Measurements from ENCODE around the gene NPR2.

The NPR2 gene

GRCh38 chr9:35791297-35791921 is at the start of gene NPR2:
TSS of gene NPR2 (plus strand) at chr9:35791591. CDS start at chr9:35792409, 818 bp downstream.
- in situ Hi-C loops (cut with MboI; ENCODE audit: low sequenced_read_pairs): loop anchor here (5.0 kb wide), 1 partner anchor 91 kb away; no protein-coding TSS in a partner anchor
- no peak within 1 kb of the TSS for H3K4me3 ChIP-seq
- DNase-seq (ENCODE audit: low spot score in 2 of 2): no peak

GRCh38 chr9:35741740-35742139 is 49.7 kb upstream of the NPR2 start:
- no peaks in the 10 kb centered on the region for H3K9me3 ChIP-seq
- H3K4me3 ChIP-seq: no peak overlapping the region
- DNase-seq (ENCODE audit: low spot score in 2 of 2): no peak
- peaks cover 8% of the 10 kb centered on the region; the same call in 1 of the 2 replicates for H3K4me1 ChIP-seq
- H3K36me3 ChIP-seq (replicated peaks): peaks cover 80% of the 10 kb centered on the region
- H3K27me3 ChIP-seq (ENCODE audit: low read depth): no peaks in the 10 kb centered on the region
- in situ Hi-C loops (cut with MboI; ENCODE audit: low sequenced_read_pairs): no loop called here

More at GRCh38 chr9:35791297-35791921, at the start of gene NPR2:
- no peaks in the 10 kb centered on the region for H3K9me3 ChIP-seq
- peaks cover 26% of the 10 kb centered on the region for H3K4me1 ChIP-seq
- H3K27me3 ChIP-seq (ENCODE audit: low read depth): no peaks in the 10 kb centered on the region
- H3K36me3 ChIP-seq (replicated peaks): peaks cover 9% of the 10 kb centered on the region

GRCh38 chr9:35743452-35743851 is 47.9 kb upstream of the NPR2 start:
- Histone ChIP-seq H3K9me3 (no peaks in the 10 kb centered on the region), H3K36me3 (replicated peaks) (peaks cover 63% of the 10 kb centered on the region), H3K4me3 (no peak overlapping the region), H3K4me1 (peaks cover 11% of the 10 kb centered on the region; the same call in 1 of the 2 replicates), H3K27me3 (ENCODE audit: low read depth) (no peaks in the 10 kb centered on the region)
- DNase-seq (ENCODE audit: low spot score in 2 of 2): no peak
- in situ Hi-C loops (cut with MboI; ENCODE audit: low sequenced_read_pairs): no loop called here

GRCh38 chr9:35743880-35744518 is 47.4 kb upstream of the NPR2 start:
- no peak for DNase-seq (ENCODE audit: low spot score in 2 of 2)
- H3K36me3 ChIP-seq (replicated peaks): peaks cover 58% of the 10 kb centered on the region
- in situ Hi-C loops (cut with MboI; ENCODE audit: low sequenced_read_pairs): no loop called here
- H3K9me3 ChIP-seq: no peaks in the 10 kb centered on the region
- H3K27me3 ChIP-seq (ENCODE audit: low read depth): no peaks in the 10 kb centered on the region
- no peak overlapping the region for H3K4me3 ChIP-seq
- peaks cover 11% of the 10 kb centered on the region; the same call in 1 of the 2 replicates for H3K4me1 ChIP-seq

GRCh38 chr9:35745569-35745968 is 45.8 kb upstream of the NPR2 start:
- no peaks in the 10 kb centered on the region for H3K9me3 ChIP-seq
- no peaks in the 10 kb centered on the region for H3K27me3 ChIP-seq (ENCODE audit: low read depth)
- H3K36me3 ChIP-seq (replicated peaks): peaks cover 42% of the 10 kb centered on the region
- H3K4me1 ChIP-seq: peaks cover 11% of the 10 kb centered on the region; the same call in 1 of the 2 replicates
- in situ Hi-C loops (cut with MboI; ENCODE audit: low sequenced_read_pairs): no loop called here
- no peak for DNase-seq (ENCODE audit: low spot score in 2 of 2)
- H3K4me3 ChIP-seq: peak overlapping the region; percentile 92

- Histone ChIP-seq H3K27me3 (ENCODE audit: low read depth) (no peaks in the 10 kb centered on the region), H3K4me1 (peaks cover 11% of the 10 kb centered on the region; the same call in 1 of the 2 replicates), H3K36me3 (replicated peaks) (peaks cover 39% of the 10 kb centered on the region), H3K4me3 (peak overlapping the region; percentile 92), H3K9me3 (no peaks in the 10 kb centered on the region)
- DNase-seq (ENCODE audit: low spot score in 2 of 2): peak in 1 of 2 experiments; percentile 52
- in situ Hi-C loops (cut with MboI; ENCODE audit: low sequenced_read_pairs): no loop called here
These were observed 44.8 kb upstream of the NPR2 start for GRCh38 chr9:35746583-35746982.

- H3K36me3 ChIP-seq (replicated peaks): peaks cover 39% of the 10 kb centered on the region
- H3K4me3 ChIP-seq: peak overlapping the region; percentile 92
- H3K27me3 ChIP-seq (ENCODE audit: low read depth): no peaks in the 10 kb centered on the region
- H3K9me3 ChIP-seq: no peaks in the 10 kb centered on the region
- in situ Hi-C loops (cut with MboI; ENCODE audit: low sequenced_read_pairs): no loop called here
- H3K4me1 ChIP-seq: peaks cover 11% of the 10 kb centered on the region; the same call in 1 of the 2 replicates
- no peak for DNase-seq (ENCODE audit: low spot score in 2 of 2)
These were observed 43.0 kb upstream of the NPR2 start for GRCh38 chr9:35748242-35748857.

GRCh38 chr9:35748858-35749514 is 42.4 kb upstream of the NPR2 start, which contains the start of the genes GBA2 and RGP1:
TSS of gene GBA2 (minus strand) at chr9:35749228. CDS start at chr9:35748704, 524 bp downstream.
TSS of gene RGP1 (plus strand) at chr9:35749287. CDS start at chr9:35749756, 469 bp downstream.
- DNase-seq (ENCODE audit: low spot score in 2 of 2): peak; percentile 77 to 88
- in situ Hi-C loops (cut with MboI; ENCODE audit: low sequenced_read_pairs): no loop called here
- peaks cover 39% of the 10 kb centered on the region for H3K36me3 ChIP-seq (replicated peaks)
- H3K4me1 ChIP-seq: peaks cover 11% of the 10 kb centered on the region; the same call in 1 of the 2 replicates
- H3K9me3 ChIP-seq: no peaks in the 10 kb centered on the region
- H3K27me3 ChIP-seq (ENCODE audit: low read depth): no peaks in the 10 kb centered on the region
- peak within 1 kb of the TSS; percentile 92 for H3K4me3 ChIP-seq

- peak in 1 of 2 experiments; percentile 58 for DNase-seq (ENCODE audit: low spot score in 2 of 2)
- Histone ChIP-seq H3K36me3 (replicated peaks) (peaks cover 36% of the 10 kb centered on the region), H3K4me3 (peak overlapping the region; percentile 92)
These were observed 41.7 kb upstream of the NPR2 start for GRCh38 chr9:35749515-35750255.

GRCh38 chr9:35750256-35750531 is 41.2 kb upstream of the NPR2 start:
- Histone ChIP-seq H3K4me1 (peaks cover 11% of the 10 kb centered on the region; the same call in 1 of the 2 replicates), H3K27me3 (ENCODE audit: low read depth) (no peaks in the 10 kb centered on the region), H3K9me3 (no peaks in the 10 kb centered on the region), H3K36me3 (replicated peaks) (peaks cover 38% of the 10 kb centered on the region), H3K4me3 (peak overlapping the region; percentile 92)
- DNase-seq (ENCODE audit: low spot score in 2 of 2): no peak
- in situ Hi-C loops (cut with MboI; ENCODE audit: low sequenced_read_pairs): no loop called here

More at GRCh38 chr9:35749515-35750255, 41.7 kb upstream of the NPR2 start:
- Histone ChIP-seq H3K27me3 (ENCODE audit: low read depth) (no peaks in the 10 kb centered on the region), H3K9me3 (no peaks in the 10 kb centered on the region), H3K4me1 (peaks cover 11% of the 10 kb centered on the region; the same call in 1 of the 2 replicates)
- in situ Hi-C loops (cut with MboI; ENCODE audit: low sequenced_read_pairs): no loop called here

GRCh38 chr9:35753466-35753865 is 37.9 kb upstream of the NPR2 start:
- Histone ChIP-seq H3K4me3 (no peak overlapping the region), H3K4me1 (peaks cover 9% of the 10 kb centered on the region), H3K36me3 (replicated peaks) (peaks cover 35% of the 10 kb centered on the region), H3K27me3 (ENCODE audit: low read depth) (no peaks in the 10 kb centered on the region), H3K9me3 (no peaks in the 10 kb centered on the region)
- in situ Hi-C loops (cut with MboI; ENCODE audit: low sequenced_read_pairs): no loop called here
- DNase-seq (ENCODE audit: low spot score in 2 of 2): no peak

- Histone ChIP-seq H3K4me3 (no peak within 1 kb of the TSS), H3K9me3 (no peaks in the 10 kb centered on the region), H3K36me3 (replicated peaks) (peaks cover 35% of the 10 kb centered on the region), H3K4me1 (peaks cover 14% of the 10 kb centered on the region), H3K27me3 (ENCODE audit: low read depth) (no peaks in the 10 kb centered on the region)
- in situ Hi-C loops (cut with MboI; ENCODE audit: low sequenced_read_pairs): no loop called here
- peak in 1 of 2 experiments; percentile 6 for DNase-seq (ENCODE audit: low spot score in 2 of 2)
These were observed 37.1 kb upstream of the NPR2 start, which contains the start of gene MSMP for GRCh38 chr9:35754264-35754663. TSS of gene MSMP (minus strand) at chr9:35754276. CDS start at chr9:35754129, 147 bp downstream.

GRCh38 chr9:35755071-35755470 is 36.3 kb upstream of the NPR2 start:
- Histone ChIP-seq H3K4me1 (peaks cover 17% of the 10 kb centered on the region), H3K4me3 (no peak overlapping the region), H3K36me3 (replicated peaks) (peaks cover 35% of the 10 kb centered on the region), H3K9me3 (no peaks in the 10 kb centered on the region), H3K27me3 (ENCODE audit: low read depth) (no peaks in the 10 kb centered on the region)
- in situ Hi-C loops (cut with MboI; ENCODE audit: low sequenced_read_pairs): no loop called here
- no peak for DNase-seq (ENCODE audit: low spot score in 2 of 2)

Data from HAP-1 (cell line).